C4-2B (cell line): ENCODE results near the gene SH2D1A.

Source experiments
- H3K27ac ChIP-seq: fragments of 450-650 bp; 2 replicates; pipeline ENCODE4 v1.5.1; 2017
- ZFX ChIP-seq: fragments of 450-650 bp; IDR thresholded peaks from 2 replicates; pipeline ENCODE4 v1.6.1; 2017
- TF ChIP-seq, protein P1 (sequence below): fragments of 450-650 bp; conservative IDR thresholded peaks from 2 replicates; pipeline ENCODE4 v1.5.1; 2017; ENCODE audit warnings: mild to moderate bottlenecking

Gene SH2D1A

DNA sequence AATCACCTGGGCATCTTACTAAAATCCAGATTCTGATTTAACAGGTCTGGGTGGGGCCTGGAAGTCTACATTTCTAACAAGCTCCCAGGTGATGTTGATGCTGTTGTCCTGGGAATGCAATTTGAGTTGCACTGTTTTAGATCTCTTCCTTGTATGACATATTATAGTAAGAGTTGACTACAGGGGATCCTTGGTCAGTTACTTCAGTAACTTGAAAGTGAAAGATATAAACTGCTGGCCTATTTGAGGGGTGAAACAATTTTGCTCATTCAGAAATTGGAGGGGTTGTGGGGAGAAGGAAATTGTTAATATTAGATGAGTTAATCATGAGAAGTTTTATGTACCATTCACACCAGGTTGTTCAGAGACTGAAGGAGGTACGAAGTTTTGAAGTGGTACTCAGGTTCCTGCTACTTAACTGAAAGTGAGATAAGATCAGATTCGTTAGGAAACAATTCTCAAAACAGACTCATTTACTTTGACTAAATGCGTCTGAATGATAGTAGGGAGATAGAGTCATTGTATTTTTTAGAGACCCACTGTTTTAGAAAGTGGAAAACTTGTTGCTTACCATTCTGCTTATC, 12.5 kb downstream of the SH2D1A start:
- no peak for TF ChIP-seq ZFX
- TF ChIP-seq, protein P1, sequence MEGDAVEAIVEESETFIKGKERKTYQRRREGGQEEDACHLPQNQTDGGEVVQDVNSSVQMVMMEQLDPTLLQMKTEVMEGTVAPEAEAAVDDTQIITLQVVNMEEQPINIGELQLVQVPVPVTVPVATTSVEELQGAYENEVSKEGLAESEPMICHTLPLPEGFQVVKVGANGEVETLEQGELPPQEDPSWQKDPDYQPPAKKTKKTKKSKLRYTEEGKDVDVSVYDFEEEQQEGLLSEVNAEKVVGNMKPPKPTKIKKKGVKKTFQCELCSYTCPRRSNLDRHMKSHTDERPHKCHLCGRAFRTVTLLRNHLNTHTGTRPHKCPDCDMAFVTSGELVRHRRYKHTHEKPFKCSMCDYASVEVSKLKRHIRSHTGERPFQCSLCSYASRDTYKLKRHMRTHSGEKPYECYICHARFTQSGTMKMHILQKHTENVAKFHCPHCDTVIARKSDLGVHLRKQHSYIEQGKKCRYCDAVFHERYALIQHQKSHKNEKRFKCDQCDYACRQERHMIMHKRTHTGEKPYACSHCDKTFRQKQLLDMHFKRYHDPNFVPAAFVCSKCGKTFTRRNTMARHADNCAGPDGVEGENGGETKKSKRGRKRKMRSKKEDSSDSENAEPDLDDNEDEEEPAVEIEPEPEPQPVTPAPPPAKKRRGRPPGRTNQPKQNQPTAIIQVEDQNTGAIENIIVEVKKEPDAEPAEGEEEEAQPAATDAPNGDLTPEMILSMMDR, result no peak
- no peak overlapping the region for H3K27ac ChIP-seq

GRCh38 chrX:124362072-124362471, 15.7 kb downstream of the SH2D1A start:
- H3K27ac ChIP-seq, result no peak overlapping the region

DNA sequence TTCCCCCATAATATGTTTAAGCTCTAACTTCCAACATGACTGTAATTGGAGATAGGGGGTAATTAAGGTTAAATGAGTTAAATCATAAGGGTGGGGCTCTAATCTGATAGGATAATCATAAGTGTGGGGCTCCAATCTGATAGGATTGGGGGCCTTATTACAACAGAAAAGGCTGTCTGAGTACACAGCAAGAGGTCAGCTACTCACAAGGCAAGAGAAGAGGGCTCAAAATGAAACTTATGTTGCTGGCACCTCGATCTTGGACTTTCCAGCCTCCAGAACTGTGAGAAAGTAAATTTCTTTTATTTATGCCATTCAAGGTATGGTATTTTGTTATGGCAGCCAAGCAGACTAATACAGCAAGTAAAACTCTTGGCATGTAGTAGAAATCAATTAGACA, 16.4 kb downstream of the SH2D1A start:
- TF ChIP-seq, protein P1, result no peak
- no peak for TF ChIP-seq ZFX
- H3K27ac ChIP-seq, result no peak overlapping the region

More at GRCh38 chrX:124362072-124362471, 15.7 kb downstream of the SH2D1A start:
- TF ChIP-seq, protein P1, result no peak
- TF ChIP-seq ZFX, result no peak

DNA sequence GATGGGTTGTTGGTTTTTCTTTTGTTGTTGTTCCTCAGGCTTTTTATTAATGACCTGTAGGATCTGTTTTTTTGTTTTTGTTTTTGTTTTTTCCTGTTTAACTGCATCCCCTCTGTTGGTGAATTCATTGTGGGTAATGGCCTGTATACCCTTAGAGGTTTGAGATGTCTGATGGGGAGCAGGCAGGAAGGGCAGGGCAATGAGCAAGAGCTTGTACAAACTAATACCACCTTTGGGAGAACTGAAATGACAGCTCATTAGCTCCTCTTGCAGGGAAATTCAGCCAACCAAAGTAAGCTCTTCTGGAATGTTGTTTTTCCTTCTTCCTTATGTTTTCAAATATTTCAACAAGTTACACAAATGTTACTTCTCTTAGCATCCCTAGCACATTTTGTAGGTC, 23.4 kb downstream of the SH2D1A start:
- TF ChIP-seq ZFX, result no peak
- TF ChIP-seq, protein P1, result no peak
- H3K27ac ChIP-seq, result no peak overlapping the region

DNA sequence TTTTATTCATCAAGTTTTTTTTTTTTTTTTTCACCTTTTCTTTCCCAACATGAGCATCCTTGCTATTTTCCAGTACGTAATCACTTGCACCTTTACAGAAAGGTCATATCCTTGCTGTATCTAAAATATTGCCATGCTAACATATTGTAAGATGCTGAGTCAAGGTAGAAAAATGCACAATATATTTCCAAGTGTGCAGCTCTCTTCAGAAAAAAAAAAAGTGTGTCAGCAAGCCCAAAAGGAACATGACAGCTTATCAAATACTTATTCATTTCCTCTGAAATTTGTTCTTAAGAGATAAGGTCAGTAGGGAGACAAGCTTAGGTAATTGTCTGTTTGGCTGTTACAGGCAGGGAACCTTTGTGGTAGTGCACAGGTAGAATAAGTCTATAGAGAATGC, 27.0 kb downstream of the SH2D1A start:
- no peak overlapping the region for H3K27ac ChIP-seq
- no peak for TF ChIP-seq ZFX
- TF ChIP-seq, protein P1, result no peak

DNA sequence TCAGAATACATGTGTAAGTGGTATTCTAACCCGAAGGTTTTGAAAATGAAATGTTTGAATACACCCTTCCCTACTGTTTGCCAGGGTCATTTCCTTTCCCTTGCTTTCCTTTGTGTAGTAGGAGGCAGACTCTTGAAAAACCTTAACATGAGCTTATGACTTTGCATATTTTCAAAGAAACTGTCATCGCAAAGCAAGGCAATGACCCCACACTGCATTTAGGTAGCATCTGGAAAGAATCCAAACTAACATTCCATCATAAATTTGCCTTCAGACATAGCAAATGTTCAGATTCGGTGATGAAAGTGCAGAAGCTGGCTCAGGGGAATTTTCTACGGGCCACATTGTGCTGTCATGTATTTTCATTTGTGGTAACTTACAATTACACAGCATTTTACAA, 32.3 kb downstream of the SH2D1A start:
- H3K27ac ChIP-seq, result no peak overlapping the region
- no peak for TF ChIP-seq ZFX
- TF ChIP-seq, protein P1, result no peak

DNA sequence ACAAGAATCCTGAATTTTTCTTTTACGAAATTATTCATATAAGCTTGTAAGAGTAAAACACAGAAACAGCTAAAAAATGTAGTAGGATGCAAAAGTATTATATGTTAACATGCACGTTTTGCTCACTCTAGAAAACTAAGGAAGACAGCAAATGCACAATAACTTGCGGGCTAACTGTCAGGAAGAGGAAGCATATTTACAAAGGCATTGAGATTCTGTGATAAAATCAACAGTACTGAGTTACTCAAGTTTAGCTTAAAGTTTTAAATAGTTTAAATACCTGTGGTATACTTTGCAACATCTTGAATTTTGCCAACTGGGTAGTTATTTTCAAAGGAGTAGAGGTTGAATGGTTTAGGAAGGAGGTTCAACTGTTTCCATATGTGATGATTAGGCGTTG, 37.0 kb downstream of the SH2D1A start:
- TF ChIP-seq, protein P1, result no peak
- TF ChIP-seq ZFX, result no peak
- H3K27ac ChIP-seq, result no peak overlapping the region
